DMS114 treated with DMSO at 0.1 percent for 48 hours (cell line): ENCODE measurements around the gene HYOU1.
"Not testable (repeated sequence)": the region's sequence is repeated elsewhere in the genome, so short reads cannot be mapped to it uniquely, and the experiment has no call there.

Experiments used
- DNase-seq: peaks from one replicate; lab custom pipeline; 2025; ENCODE audit not compliant: unreplicated experiment; lab: John Stamatoyannopoulos, UW

The HYOU1 gene

DNA sequence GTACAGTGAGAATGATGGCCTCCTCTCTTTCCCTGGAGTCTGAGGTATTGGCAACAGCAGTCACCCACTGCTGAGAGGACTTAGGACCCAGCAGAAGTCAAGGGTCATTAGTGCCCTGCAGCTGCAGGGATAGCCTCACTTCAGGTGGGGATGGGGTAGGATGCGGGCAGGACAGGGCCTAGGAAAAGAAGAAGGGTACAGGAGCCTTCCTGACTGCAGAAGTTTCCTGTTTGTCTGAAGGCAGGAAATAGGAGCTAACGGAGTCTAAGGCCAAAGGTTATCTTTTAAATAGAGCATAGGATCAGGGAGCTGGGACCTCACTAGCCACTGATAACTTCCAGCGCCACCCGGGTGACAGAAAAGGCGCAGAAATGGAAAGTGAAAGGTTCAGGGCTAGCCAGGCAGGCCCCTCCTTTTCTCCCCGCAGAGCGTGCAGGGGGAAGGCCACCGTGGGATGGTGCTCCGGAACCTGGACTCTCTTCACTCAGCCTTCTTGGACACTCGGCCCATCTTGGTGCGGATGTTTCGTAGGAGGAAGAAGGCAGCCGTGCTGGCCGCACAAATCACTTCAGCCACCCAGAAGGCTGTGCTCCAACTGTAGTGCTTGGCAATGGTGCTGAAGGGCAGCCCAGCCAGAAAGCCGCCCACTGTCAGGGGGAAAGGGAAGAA is 32.4 kb downstream of the HYOU1 start:
- no peak for DNase-seq

DNA sequence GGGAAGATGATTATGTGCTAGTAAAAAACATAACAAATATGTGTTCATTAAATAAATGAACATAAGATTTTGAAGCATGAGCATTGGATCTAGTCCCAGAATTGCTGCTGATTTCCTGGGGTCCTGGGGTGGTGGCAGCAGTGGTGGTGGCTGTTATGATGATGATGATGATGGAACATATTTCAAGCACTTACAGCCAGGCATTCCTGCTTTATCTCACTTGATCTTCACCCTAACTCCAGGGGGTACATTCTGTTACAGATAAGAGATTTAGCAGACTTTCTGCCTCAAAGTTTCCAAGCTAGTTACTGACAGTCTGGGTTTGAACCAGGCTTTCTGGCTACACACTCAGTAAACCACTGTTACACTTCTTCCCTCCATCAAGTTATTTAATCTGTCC is 33.3 kb downstream of the HYOU1 start:
- no peak for DNase-seq

DNA sequence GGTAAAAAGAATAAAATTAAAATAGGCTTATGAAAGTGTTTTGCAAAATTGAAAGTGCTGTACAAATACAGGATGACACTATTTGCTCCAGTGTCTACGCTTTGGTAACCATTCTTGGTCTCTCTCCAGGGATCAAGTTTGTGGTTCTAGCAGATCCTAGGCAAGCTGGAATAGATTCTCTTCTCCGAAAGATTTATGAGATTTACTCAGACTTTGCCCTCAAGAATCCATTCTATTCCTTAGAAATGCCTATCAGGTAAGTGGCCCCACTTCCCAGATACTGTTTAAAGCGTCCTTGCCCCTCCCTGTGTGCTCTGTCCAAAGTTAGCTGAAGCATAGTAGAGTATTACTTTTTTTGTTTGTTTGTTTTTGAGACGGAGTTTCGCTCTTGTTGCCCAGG is 35.4 kb downstream of the HYOU1 start:
- no peak for DNase-seq

- DNase-seq, result no peak
Observed at GRCh38 chr11:119019996-119020395, 37.0 kb downstream of the HYOU1 start.

- peak; percentile 85 for DNase-seq
Observed at GRCh38 chr11:119018074-119018938, 38.7 kb downstream of the HYOU1 start, which contains the start of the genes RPS25 and TRAPPC4. Gene RPS25, minus strand, starts transcription at chr11:119018343. Its CDS starts 59 bp downstream, at chr11:119018284. Gene TRAPPC4, plus strand, starts transcription at chr11:119018766. Its CDS starts 30 bp downstream, at chr11:119018796.

- DNase-seq, result not testable (repeated sequence)
Observed at GRCh38 chr11:119017377-119017776, 39.6 kb downstream of the HYOU1 start.

GRCh38 chr11:119016216-119017009 is 40.6 kb downstream of the HYOU1 start:
- DNase-seq, result no peak

DNA sequence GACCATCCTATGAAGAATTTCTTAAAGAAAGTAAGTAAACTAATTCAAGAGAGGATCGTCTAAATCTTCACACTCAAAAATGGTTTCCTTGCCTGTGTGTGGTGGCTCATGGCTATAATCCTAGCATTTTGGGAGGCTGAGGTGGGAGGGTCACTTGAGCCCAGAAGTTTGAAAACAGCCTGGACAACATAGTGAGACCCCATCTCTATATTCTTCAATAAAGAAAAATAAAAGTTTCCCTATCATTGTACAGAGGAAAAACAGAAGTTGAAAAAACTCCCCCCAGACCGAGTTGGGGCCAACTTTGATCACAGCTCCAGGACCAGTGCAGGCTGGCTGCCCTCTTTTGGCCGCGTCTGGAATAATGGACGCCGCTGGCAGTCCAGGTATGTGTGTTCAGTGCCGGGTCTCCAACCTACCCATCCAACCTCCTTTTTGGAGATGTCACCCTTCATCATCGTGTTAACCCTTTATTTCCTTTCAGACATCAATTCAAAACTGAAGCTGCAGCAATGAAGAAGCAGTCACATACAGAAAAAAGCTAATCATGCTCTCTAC is 41.9 kb downstream of the HYOU1 start:
- DNase-seq, result no peak

- no peak for DNase-seq
Observed at GRCh38 chr11:119014209-119014924, 42.6 kb downstream of the HYOU1 start.

DNA sequence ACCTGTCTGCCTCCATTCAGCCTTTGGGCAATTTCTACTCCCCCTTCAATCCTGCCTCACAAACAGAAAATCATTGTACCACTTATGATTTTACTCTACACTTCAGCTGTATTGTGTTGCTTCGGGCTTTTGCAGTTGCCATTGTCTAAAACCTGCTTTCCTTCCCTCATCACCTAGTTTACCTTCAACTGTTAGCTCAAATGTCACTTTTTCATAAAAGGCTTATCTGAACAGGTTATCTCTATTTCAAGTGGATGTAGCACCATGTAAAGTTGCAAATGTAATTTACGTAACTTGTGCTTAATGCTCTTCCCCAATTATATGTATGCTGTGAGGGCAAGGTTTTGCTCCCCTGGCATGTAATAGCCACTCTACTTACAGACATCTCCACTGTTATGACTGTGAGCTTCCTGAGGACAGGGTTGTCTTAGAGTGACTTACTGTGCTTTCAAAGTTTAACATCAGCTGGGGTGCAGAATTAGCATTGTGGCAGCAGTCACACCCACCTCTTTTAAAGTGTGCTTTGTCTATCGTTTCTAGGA is 44.3 kb downstream of the HYOU1 start:
- no peak for DNase-seq

GRCh38 chr11:119011476-119012053 is 45.4 kb downstream of the HYOU1 start:
- no peak for DNase-seq

DNA sequence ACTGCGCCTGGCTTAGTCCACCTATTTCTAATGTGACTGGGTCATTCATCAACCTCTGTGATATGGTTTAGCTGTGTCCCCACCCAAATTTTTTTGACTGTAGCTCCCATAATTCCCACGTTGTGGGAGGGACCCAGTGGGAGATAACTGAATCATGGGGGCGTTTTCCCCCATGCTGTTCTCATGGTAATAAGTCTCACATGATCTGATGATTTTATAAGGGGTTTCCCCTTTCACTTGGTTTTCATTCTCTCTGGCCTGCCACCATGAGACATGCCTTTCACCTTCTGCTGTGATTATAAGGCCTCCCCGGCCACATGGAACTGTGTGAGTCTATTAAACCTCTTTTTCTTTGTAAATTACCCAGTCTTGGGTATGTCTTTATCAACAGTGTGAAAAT is 50.3 kb downstream of the HYOU1 start:
- DNase-seq, result no peak

DNA sequence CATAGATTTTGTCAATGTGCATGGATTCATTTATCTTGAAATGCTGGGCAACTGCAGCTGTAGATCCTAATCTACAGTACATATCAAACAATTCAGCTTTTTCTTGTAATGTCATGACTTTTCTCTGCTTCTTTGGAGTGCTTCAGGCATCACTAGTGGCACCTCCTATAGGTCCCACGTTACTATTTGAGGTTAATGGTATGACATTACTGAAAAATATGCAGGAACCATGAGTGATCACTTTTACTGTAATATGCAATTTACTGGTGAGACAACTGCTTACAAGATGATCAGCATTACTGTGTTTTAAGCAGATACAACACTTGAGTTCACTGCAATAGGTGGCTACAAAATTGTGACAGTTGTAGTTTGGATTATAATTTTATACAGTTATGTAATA is 56.1 kb downstream of the HYOU1 start:
- DNase-seq, result no peak

DNA sequence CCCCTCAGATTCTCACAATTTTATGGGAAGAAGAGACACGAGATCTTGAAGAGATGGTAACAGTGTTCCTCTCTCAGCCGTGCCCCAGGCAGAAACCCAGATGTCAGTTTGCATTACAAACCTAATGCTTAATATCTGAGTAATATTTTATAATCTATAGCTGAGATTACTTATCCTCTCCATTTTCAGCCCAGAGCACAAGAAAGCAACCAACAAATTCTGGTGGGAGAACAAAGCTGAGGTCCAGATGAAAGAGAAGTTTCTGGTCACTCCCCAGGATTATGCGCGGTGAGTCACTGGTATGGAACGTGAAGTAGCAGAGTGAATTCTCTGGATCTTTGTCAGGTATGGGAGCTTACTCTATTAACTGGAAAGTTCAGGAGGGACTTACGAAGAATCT is 58.2 kb downstream of the HYOU1 start:
- peak; percentile 16 for DNase-seq

DNA sequence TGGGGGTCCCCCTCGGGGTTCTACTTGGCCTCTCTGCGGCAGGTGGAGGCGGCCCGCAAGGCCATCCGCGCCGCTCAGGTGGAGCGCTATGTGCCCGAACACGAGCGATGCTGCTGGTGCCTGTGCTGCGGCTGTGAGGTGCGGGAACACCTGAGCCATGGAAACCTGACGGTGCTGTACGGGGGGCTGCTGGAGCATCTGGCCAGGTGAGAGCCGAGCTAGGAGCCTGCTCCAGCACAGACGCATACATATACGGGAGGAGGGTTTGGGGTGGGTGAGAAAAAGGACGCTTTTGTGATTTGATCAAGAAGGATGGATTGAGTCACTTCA is 58.7 kb downstream of the HYOU1 start:
- no peak for DNase-seq

- DNase-seq, result peak; percentile 74
Observed at GRCh38 chr11:118997627-118998387, 59.2 kb downstream of the HYOU1 start, which contains the start of gene CENATAC. Gene CENATAC, plus strand, starts transcription at chr11:118998138. Its CDS starts 60 bp downstream, at chr11:118998198.

GRCh38 chr11:118996926-118997626 is 59.9 kb downstream of the HYOU1 start:
- DNase-seq, result peak; percentile 22
